GM19397 (cell line): ENCODE measurements around the gene CORO2B.
A peak's percentile ranks its signal among the peaks of the same experiment; 100 is the strongest.

ENCODE experiments used
- ATAC-seq: cut with Tn5 transposase; IDR thresholded peaks from one replicate; pipeline ENCODE4 v1.9.1; 2021; ENCODE audit warnings: mild to moderate bottlenecking, moderate library complexity; ENCODE audit not compliant: unreplicated experiment

CORO2B gene

GRCh38 chr15:68553994-68554720 lies 24.6 kb upstream of the CORO2B start:
- ATAC-seq: no peak

- ATAC-seq: no peak
Measured at GRCh38 chr15:68554721-68555678, 23.8 kb upstream of the CORO2B start.

GRCh38 chr15:68555679-68556037 lies 23.1 kb upstream of the CORO2B start:
- ATAC-seq: no peak

GRCh38 chr15:68556139-68556990 lies 22.4 kb upstream of the CORO2B start:
- no peak for ATAC-seq

GRCh38 chr15:68557469-68558317 lies 21.1 kb upstream of the CORO2B start:
- no peak for ATAC-seq

- ATAC-seq: no peak
Measured at GRCh38 chr15:68558318-68559305, 20.2 kb upstream of the CORO2B start.

- ATAC-seq: peak; percentile 76
Measured at GRCh38 chr15:68559345-68560310, 19.2 kb upstream of the CORO2B start.

GRCh38 chr15:68560501-68561113 lies 18.2 kb upstream of the CORO2B start:
- no peak for ATAC-seq

GRCh38 chr15:68561171-68561900 lies 17.5 kb upstream of the CORO2B start:
- no peak for ATAC-seq

GRCh38 chr15:68561901-68562300 lies 16.9 kb upstream of the CORO2B start:
- no peak for ATAC-seq

- no peak for ATAC-seq
Measured at GRCh38 chr15:68564173-68564572, 14.6 kb upstream of the CORO2B start.

- ATAC-seq: no peak
Measured at GRCh38 chr15:68565234-68565633, 13.6 kb upstream of the CORO2B start.

- ATAC-seq: no peak
Measured at GRCh38 chr15:68565726-68566125, 13.1 kb upstream of the CORO2B start.

- ATAC-seq: no peak
Measured at GRCh38 chr15:68566377-68566954, 12.3 kb upstream of the CORO2B start.

GRCh38 chr15:68567345-68567744 lies 11.4 kb upstream of the CORO2B start:
- ATAC-seq: no peak

- no peak for ATAC-seq
Measured at GRCh38 chr15:68570974-68571373, 7.8 kb upstream of the CORO2B start.
